GM19238 (cell line): ENCODE data around the gene RPGR.

ENCODE experiments used
- DNase-seq: peaks from one replicate; pipeline ENCODE4 v3.0.0; 2011; ENCODE audit warnings: low spot score; ENCODE audit not compliant: insufficient read length

The RPGR gene

DNA sequence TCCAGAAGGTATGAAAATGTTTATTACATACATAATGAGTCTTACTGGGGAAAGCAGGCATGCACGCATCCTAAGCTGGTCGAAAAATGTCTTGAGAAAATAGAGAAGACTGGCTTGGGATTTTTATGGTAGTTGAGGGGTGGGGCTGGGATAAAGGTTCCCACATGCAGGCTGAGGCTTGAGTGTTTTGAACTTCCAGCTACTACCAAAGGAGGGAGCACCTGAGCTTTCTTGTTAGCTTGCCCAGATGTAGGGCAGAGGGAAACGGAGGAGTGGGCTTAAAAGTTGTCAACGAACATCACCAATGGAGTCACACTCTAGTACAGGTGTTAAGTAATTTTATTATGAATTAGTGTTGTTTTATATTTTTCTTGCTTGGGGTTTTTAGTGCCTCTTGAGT is 67.1 kb downstream of the RPGR start:
- DNase-seq: peak; percentile 7

DNA sequence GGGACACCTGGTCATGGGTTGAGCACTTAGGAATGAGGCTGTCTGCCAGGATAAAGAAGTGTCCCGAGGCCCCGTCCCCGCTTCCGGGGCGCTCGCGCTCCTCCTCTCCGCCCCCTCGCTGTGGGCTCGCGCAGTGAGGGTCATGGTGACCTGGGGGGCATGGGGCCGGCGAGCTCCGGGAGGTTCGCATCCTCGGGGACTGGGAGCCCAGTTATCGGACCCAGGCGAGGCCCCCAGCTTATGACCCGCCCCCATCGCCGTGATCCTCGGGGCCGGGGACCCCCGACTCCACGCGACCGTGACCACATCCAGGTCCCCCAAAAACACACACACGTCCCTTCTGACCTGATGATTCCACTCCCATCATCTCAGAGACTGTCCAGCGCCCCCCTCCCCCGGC is 71.3 kb downstream of the RPGR start:
- no peak for DNase-seq

GRCh38 chrX:38249965-38250364 is 77.3 kb downstream of the RPGR start:
- DNase-seq: no peak

GRCh38 chrX:38247051-38247450 is 80.3 kb downstream of the RPGR start:
- DNase-seq: no peak

DNA sequence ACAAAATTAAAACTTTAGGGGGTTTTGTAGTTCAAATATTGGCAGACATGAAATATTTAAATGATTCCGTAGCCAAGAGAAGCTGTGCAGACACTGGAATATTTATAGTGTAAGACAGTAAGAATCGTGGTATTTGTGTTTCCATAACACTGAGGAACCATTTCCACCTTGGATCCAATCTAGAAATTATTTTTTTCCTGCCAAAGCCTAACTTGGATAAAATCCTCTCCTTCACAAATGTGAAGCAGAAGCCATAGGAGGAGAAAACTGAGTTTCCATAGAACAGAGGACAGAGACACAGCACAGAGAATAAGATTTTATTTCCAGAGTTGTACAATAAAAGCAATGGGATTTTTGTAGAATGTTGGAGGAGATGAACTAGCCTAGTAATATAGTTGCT is 86.8 kb downstream of the RPGR start:
- DNase-seq: no peak

- no peak for DNase-seq
Observed at GRCh38 chrX:38236901-38237615, 90.3 kb downstream of the RPGR start.

DNA sequence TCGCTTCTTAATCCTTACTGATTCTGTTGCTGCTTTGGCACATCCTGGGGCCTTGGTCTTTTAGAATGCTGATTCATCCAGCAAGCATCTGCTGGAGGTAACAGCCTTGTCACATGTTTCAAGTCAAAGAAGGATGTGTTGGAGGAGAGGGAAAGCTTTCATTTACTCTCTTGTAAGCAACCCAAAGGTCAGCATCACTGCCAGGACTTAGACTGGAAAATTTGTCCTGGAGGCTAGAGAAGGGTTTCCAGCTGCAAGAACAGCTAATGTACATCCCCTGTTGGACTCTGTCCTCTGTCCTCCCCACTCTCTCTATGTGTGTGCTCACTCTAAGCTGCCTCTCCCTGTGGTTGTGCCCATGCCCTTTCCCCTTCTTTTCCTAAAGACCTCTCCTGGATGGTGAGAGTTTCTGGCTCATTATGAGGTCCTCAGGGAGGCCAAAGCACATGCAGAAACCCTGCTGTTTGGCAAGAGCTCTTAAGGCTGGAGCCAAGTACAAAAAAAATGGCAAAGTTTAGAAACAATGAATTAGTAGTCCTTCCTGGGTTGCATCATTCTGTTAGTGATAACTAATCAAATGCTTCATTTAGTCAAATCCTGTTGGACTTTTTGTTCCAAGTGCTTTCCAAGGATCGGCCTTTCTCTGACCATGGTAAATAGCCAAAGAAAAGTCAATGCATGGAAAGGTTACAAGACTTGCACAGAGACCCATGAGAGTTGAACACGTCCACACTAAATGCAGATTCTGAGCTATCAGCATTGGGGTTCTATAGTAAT is 93.2 kb downstream of the RPGR start:
- DNase-seq: no peak

DNA sequence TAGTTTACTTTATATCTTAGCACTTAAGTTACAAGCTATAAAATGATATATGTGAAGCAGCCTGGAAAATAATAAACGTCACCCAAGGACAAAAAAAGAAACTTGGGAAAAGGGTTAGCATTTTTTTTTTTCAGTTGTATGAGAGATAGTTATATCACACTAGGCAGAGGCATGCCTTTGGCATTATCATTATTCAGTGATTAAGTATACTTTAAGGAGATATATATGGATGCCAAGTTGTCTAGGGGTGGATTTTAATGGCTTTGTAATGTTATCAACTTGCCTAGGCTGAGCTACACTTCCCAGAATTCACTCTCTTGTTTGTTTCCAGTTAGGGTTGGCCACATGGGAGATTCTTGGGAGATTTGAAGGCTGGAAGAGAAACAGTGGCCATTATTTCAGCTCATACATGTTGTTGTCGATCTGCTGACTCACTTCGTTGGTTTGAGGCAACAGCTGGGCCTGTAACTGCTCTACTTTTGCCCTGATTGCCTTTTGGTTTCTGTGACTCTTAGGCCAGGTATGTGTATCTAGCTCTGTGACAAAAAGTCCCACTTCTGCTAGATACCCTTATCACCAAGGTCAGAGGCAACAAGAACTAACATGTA is 95.1 kb downstream of the RPGR start:
- no peak for DNase-seq

DNA sequence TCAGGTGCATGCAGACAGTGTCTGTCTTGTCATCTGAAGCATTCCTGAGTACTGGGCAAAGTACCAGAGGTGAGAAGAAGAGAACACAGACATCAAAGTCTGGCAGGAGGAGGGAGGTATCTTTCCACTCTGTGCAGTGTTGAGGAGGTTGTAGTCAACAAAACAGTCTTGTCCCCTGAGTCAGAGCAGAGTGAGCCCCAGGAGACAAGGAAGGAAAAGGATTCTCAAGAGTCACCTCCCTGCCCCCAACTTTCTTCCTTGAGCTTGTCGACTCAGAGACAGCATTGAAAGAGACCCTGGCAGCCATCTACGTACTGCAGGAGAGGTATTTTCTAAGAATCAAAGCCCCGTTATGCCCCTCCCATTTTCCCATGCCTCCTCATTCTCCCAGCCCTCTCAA is 102.2 kb downstream of the RPGR start:
- no peak for DNase-seq

DNA sequence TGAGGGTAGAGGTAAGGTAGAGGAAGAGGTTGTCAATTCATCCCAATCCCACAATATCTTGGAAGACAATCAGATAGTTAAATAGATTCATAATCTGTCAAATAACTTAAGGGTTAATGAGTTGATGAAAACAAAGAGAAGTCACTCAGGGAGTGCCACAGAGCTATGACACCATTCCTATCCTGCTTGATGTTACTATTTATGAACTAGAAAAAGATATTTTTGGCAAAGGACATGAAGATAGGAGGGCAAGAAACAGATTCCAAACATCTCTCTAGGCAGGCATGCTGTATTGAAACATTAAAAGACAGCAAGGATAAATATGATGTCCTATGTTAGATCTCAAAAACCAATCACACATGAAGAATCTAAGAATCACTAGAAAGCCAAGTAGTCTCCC is 103.1 kb downstream of the RPGR start:
- DNase-seq: no peak

- DNase-seq: no peak
Observed at GRCh38 chrX:38221391-38221929, 105.8 kb downstream of the RPGR start.

GRCh38 chrX:38220415-38221390 is 106.6 kb downstream of the RPGR start, which contains the start of gene SRPX:
Gene SRPX, minus strand, starts transcription at chrX:38220871. Its CDS starts 79 bp downstream, at chrX:38220792.
- DNase-seq: no peak

GRCh38 chrX:38220024-38220414 is 107.3 kb downstream of the RPGR start:
- peak; percentile 10 for DNase-seq
